K562 (cell line): ENCODE measurements around the gene USPL1. TPM values are rescaled to one million over a fixed set of nuclear protein-coding genes. Genes with fewer than 3 reads are reported as not detected.

Experiments used
- ATAC-seq: fragments of 200-7000 bp; cut with Tn5 transposase; 3 replicates; pipeline ENCODE4 v1.9.1; 2020; ENCODE audit warnings: moderate library complexity
- BruUV-seq: library from RNA; stranded (reverse); fragments of 400-500 nt; replicated peaks from 2 replicates; lab custom pipeline; 2021; lab: Mats Ljungman, UMichigan
- CTCF ChIA-PET: fragments of 300-600 bp; formaldehyde crosslinking; extraction: SDS; loops from one replicate; lab custom pipeline; 2021; ENCODE audit warnings: low intra/inter-chr PET ratio; lab: Yijun Ruan, JAX
- POLR2A ChIA-PET: fragments of 300-600, 350-650 bp; sonication (Branson Sonifier 250); formaldehyde crosslinking; extraction: SDS; loops from one replicate; lab custom pipeline; 2021; ENCODE audit warnings: antibody characterized with exemption, inconsistent platforms; lab: Yijun Ruan, JAX
- DNase-seq, 4 experiments: peaks; one replicate each; pipeline versions ENCODE4 v3.0.0 to v3.0.0-alpha.2; 2011 to 2018; ENCODE audit warnings: low spot score in 3 of 4, mixed read lengths in 3 of 4; ENCODE audit errors: extremely low read depth in 1 of 4
- FAIRE-seq: peaks from 2 replicates; lab custom pipeline; 2011; peaks lifted over from hg19 to GRCh38; lab: Jason Lieb, UNC
- H2AFZ ChIP-seq: 2 replicates; pipeline ENCODE4 v1.6.0; 2011; ENCODE audit warnings: low read depth, low read length, control low read depth, inconsistent platforms
- H3K27ac ChIP-seq: fragments of 200-600 bp; 3 replicates; pipeline ENCODE4 v1.8.0; 2011; ENCODE audit warnings: low read depth, mild to moderate bottlenecking, control low read depth, inconsistent platforms, low read length, moderate library complexity, mixed read lengths; ENCODE audit errors: extremely low read depth
- H3K27me3 ChIP-seq, 2 experiments: fragments of 300-600 bp in 1 of 2; 2 replicates in 1 of 2; 3 replicates in 1 of 2; pipeline versions ENCODE4 v1.6.0 to v1.8.0; 2011; ENCODE audit warnings: inconsistent platforms in 2 of 2, low read length in 2 of 2, mild to moderate bottlenecking in 1 of 2, mixed read lengths in 1 of 2, moderate library complexity in 1 of 2; ENCODE audit not compliant: control insufficient read depth in 2 of 2, insufficient read depth in 2 of 2
- H3K36me3 ChIP-seq: fragments of 300-600 bp; 3 replicates; pipeline ENCODE4 v1.8.0; 2011; ENCODE audit warnings: mild to moderate bottlenecking, low read length, inconsistent platforms; ENCODE audit not compliant: control insufficient read depth, insufficient read depth
- H3K4me1 ChIP-seq, 2 experiments: fragments of 200-600 bp in 1 of 2; replicated peaks in 1 of 2; 2 replicates in 1 of 2; 3 replicates in 1 of 2; pipeline versions ENCODE4 v1.5.1 to v1.8.0; 2011; ENCODE audit warnings: inconsistent platforms in 2 of 2, low read length in 2 of 2, mild to moderate bottlenecking in 1 of 2, mixed read lengths in 1 of 2, moderate library complexity in 1 of 2; ENCODE audit not compliant: control insufficient read depth in 2 of 2, insufficient read depth in 2 of 2
- H3K4me2 ChIP-seq: 2 replicates; pipeline ENCODE4 v1.6.1; 2011; ENCODE audit warnings: low read length, control low read depth, inconsistent platforms, mixed read lengths; ENCODE audit not compliant: insufficient read depth
- H3K4me3 ChIP-seq: fragments of 200-600 bp; sonication (generic), shearing (Covaris generic); 2 replicates; pipeline ENCODE4 v1.5.1; 2016; ENCODE audit warnings: control low read depth, inconsistent platforms
- H3K79me2 ChIP-seq: fragments of 200-600 bp; 3 replicates; pipeline ENCODE4 v1.8.0; 2011; ENCODE audit warnings: low read length, inconsistent platforms; ENCODE audit not compliant: control insufficient read depth, insufficient read depth
- H3K9ac ChIP-seq, 2 experiments: 2 replicates each; pipeline versions ENCODE4 v1.6.0 to v1.6.1; 2011; ENCODE audit warnings: low read depth in 2 of 2, low read length in 2 of 2, control low read depth in 1 of 2, inconsistent platforms in 1 of 2, mild to moderate bottlenecking in 1 of 2, mixed read lengths in 1 of 2; ENCODE audit not compliant: insufficient read depth in 1 of 2
- H3K9me1 ChIP-seq: one replicate; pipeline ENCODE4 v1.6.0; 2011; ENCODE audit warnings: inconsistent platforms, mild to moderate bottlenecking, low read length, moderate library complexity; ENCODE audit not compliant: control insufficient read depth, insufficient read depth
- H3K9me3 ChIP-seq: replicated peaks from 2 replicates; pipeline ENCODE4 v1.5.1; 2011; ENCODE audit warnings: low read depth, low read length, inconsistent platforms; ENCODE audit not compliant: control insufficient read depth, insufficient read depth
- H4K20me1 ChIP-seq: replicated peaks from 2 replicates; pipeline ENCODE4 v1.6.1; 2011; ENCODE audit warnings: low read length, inconsistent platforms, mixed read lengths; ENCODE audit not compliant: control insufficient read depth, insufficient read depth
- BACH1 ChIP-seq: fragments of 200-800 bp; sonication (Bioruptor generic); IDR thresholded peaks from 2 replicates; pipeline ENCODE4 v1.6.1; 2016; ENCODE audit warnings: missing genetic modification characterization, missing compliant biosample characterization
- BRF1 ChIP-seq: IDR thresholded peaks from 3 replicates; pipeline ENCODE4 v1.6.1; 2011; ENCODE audit warnings: borderline replicate concordance, mild to moderate bottlenecking; ENCODE audit not compliant: insufficient read length; ENCODE audit errors: extremely low read depth
- FOXK1 ChIP-seq: sonication (generic); formaldehyde crosslinking; IDR thresholded peaks from 2 replicates; pipeline ENCODE4 v1.8.0; 2022; ENCODE audit warnings: missing genetic modification reagents, mild to moderate bottlenecking, borderline replicate concordance
- FOXM1 ChIP-seq, 2 experiments: fragments of 450-650 bp in 1 of 2; sonication (generic) in 1 of 2; formaldehyde crosslinking in 1 of 2; IDR thresholded peaks; 2 replicates each; pipeline versions ENCODE4 v1.6.1 to v1.9.0; 2017 to 2022; ENCODE audit warnings: low read depth in 2 of 2, mild to moderate bottlenecking in 2 of 2, missing genetic modification reagents in 1 of 2, moderate library complexity in 1 of 2
- KLF16 ChIP-seq: IDR thresholded peaks from 2 replicates; pipeline ENCODE4 v1.6.1; 2016; ENCODE audit warnings: antibody characterized with exemption
- PRPF4 ChIP-seq: fragments of 200-400 bp; formaldehyde crosslinking; IDR thresholded peaks from one replicate; pipeline ENCODE4 v1.6.1; 2017; ENCODE audit warnings: low read length, low read depth, mild to moderate bottlenecking; ENCODE audit not compliant: insufficient read depth, poor library complexity, severe bottlenecking
- RBM34 ChIP-seq: fragments of 200-400 bp; formaldehyde crosslinking; IDR thresholded peaks from 2 replicates; pipeline ENCODE4 v1.6.1; 2018; ENCODE audit warnings: low read length, borderline replicate concordance; ENCODE audit not compliant: insufficient read depth
- XRCC5 ChIP-seq: fragments of 200-400 bp; formaldehyde crosslinking; IDR thresholded peaks from 2 replicates; pipeline ENCODE4 v1.6.1; 2017; ENCODE audit warnings: low read depth, mild to moderate bottlenecking, low read length
- ZKSCAN3 ChIP-seq: fragments of 250-450 bp; sonication (Bioruptor Pico); IDR thresholded peaks from 2 replicates; pipeline ENCODE4 v1.4.0; 2020
- WGBS: fragments of 100-300 bp; shearing (Covaris generic); methylation state at CpG from one replicate; pipeline ENCODE4 v1.1.6; 2016; ENCODE audit warnings: low coverage, mixed read lengths; ENCODE audit not compliant: insufficient coverage; ENCODE audit errors: missing lambda C conversion rate; 5-methylcytosine and 5-hydroxymethylcytosine counted together
- in situ Hi-C: fragments of 300-500 bp; cut with MboI; formaldehyde crosslinking; loops from 4 replicates; pipeline ENCODE4 v1.15.0; 2018; ENCODE audit warnings: inconsistent platforms, mixed read lengths
- intact Hi-C: fragments of 100-400 bp; cut with micrococcal nuclease; formaldehyde crosslinking; loops from 2 replicates; pipeline ENCODE4 v1.14.2; 2022
- polyA plus RNA-seq, 8 experiments: library from polyadenylated mRNA; depleted of rRNA in 4 of 8; stranded (reverse) in 5 of 8; unstranded in 3 of 8; fragments of >200 nt; fragmentation: Nextera tagmentation in 2 of 8; fragmentation: Illumina TruSeq in 1 of 8; extraction: Ambion mirVana in 2 of 8; extraction: Trizol in 1 of 8; gene quantifications; 2 replicates each; pipeline versions ENCODE4 v1.2.1 to v1.2.3, GENCODE V29; 2011 to 2014; ENCODE audit warnings: inconsistent platforms in 1 of 8, missing spikeins in 1 of 8
- total RNA-seq, 7 experiments: library from RNA; depleted of rRNA in 6 of 7; stranded (reverse); fragments of >200 nt in 6 of 7; fragmentation: Illumina TruSeq in 2 of 7; extraction: Trizol in 2 of 7; gene quantifications; 2 replicates each; pipeline versions ENCODE4 v1.2.1 to v1.2.3, GENCODE V29; 2011 to 2021; ENCODE audit warnings: low replicate concordance in 1 of 7
- TF ChIP-seq, protein P1 (sequence below): fragments of 450-650 bp; IDR thresholded peaks from 2 replicates; pipeline ENCODE4 v1.6.1; 2016; ENCODE audit warnings: antibody characterized with exemption
- TF ChIP-seq, protein P2 (sequence below): fragments of 450-650 bp; IDR thresholded peaks from 2 replicates; pipeline ENCODE4 v1.6.1; 2017; ENCODE audit warnings: antibody characterized with exemption, mild to moderate bottlenecking
- TF ChIP-seq, protein P3 (sequence below): sonication (generic); formaldehyde crosslinking; IDR thresholded peaks from 2 replicates; pipeline ENCODE4 v1.9.0; 2022; ENCODE audit warnings: mild to moderate bottlenecking, missing genetic modification reagents

USPL1 gene
- total and polyA plus RNA-seq, 9 of the 15 experiments (the other 6 are each of a cell fraction or from before 2014, with no cell fraction given), result 5.5 to 18.0 (median 12.0) TPM

DNA sequence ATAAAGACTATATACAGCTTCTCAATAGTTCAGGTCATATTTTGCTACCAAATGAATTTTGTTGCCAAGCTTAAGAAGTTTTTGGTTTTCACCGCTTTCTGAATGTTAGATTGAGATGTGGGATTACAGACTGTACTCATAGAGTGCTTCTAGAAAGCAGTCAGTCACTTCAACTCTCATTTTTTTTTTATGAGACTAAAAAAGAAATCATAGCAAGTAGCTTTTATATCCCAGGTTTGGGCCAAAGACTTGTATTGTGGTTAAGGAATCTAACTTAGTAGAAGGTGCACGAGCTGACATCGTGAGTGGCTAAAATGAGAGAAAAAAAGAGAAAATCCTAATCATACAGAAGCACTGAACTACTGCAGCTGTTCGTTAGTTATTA lies 2.2 kb upstream of the USPL1 start (continued):
- TF ChIP-seq, protein P1, sequence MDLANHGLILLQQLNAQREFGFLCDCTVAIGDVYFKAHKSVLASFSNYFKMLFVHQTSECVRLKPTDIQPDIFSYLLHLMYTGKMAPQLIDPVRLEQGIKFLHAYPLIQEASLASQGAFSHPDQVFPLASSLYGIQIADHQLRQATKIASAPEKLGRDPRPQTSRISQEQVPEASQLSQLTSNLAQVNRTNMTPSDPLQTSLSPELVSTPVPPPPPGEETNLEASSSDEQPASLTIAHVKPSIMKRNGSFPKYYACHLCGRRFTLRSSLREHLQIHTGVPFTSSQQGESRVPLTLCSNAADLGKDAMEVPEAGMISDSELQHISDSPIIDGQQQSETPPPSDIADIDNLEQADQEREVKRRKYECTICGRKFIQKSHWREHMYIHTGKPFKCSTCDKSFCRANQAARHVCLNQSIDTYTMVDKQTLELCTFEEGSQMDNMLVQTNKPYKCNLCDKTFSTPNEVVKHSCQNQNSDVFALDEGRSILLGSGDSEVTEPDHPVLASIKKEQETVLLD, result no peak

DNA sequence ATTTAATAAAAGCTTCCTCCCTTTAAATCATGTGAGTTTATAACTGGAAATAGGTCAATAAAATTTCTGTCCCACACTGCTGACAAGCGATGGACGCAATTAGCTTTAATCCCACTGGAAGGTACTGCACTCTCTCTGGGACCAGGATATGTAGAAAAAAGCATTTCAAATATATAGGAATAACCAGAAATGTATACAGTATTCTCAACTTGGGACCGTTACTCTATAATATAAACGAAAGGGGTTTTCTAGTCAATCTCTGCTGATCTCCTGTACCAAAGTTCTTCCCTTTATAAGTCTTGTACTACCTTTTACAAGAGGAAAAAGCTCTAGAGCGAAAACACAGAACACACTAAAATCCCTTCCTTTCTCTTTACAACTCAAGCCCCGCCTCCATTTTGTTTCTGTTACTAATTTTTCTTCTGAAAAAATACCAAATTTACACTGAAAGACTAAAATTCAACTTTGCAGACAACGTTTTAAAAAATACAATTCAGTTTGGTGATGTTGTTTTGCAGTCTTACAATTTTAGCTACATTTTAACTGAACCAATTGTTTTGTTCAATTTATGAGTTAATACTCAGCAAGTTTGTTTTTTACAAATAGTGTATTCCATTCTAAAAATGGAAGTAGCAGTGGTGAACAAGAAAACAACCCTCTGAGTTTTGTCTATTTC lies 1.7 kb upstream of the USPL1 start:
- H3K79me2 ChIP-seq, result peaks cover 67% of the 10 kb centered on the region
- DNase-seq (peak; percentile 7 to 34 (median 10)), ATAC-seq (no peak), FAIRE-seq (no peak)
- no TSS peak for BruUV-seq
- H3K9ac ChIP-seq, result peak overlapping the region in 1 of 2 experiments; percentile 94; a peak in 3 of 4 replicates
- H3K4me3 ChIP-seq, result peak overlapping the region; percentile 72
- peak overlapping the region; percentile 99; the same call in 2 of the 3 replicates for H3K27ac ChIP-seq
- H4K20me1 ChIP-seq, result no peaks in the 10 kb centered on the region; the same call in 1 of the 2 replicates
- intact Hi-C loops, result loop anchor here (5.0 kb wide), 1 partner anchor 56 kb away; no protein-coding TSS in a partner anchor
- in situ Hi-C loops, result no loop called here
- no peaks in the 10 kb centered on the region for H3K9me1 ChIP-seq
- ChIA-PET CTCF (no interaction called here), POLR2A (interaction anchor here (0.9 to 2.7 kb wide), 5 partner anchors 8 to 151 kb away, joined by 3 to 13 read pairs (median 4); partner anchors contain the start of gene HMGB1)
- peaks cover 1% of the 10 kb centered on the region; the same call in 1 of the 3 replicates for H3K36me3 ChIP-seq
- 0% methylated on average over 7 of the region's 7 CpGs for WGBS
- H2AFZ ChIP-seq, result peak overlapping the region; percentile 66
- H3K27me3 ChIP-seq, result no peaks in the 10 kb centered on the region
- H3K4me2 ChIP-seq, result peak overlapping the region; percentile 95
- no peaks in the 10 kb centered on the region for H3K9me3 ChIP-seq
- peaks cover 5 to 7% of the 10 kb centered on the region in 2 experiments; a peak in 2 of 5 replicates for H3K4me1 ChIP-seq
- no peak for TF ChIP-seq RBM34
- TF ChIP-seq BRF1, result no peak
- TF ChIP-seq BACH1 (tag), result no peak
- TF ChIP-seq XRCC5, result no peak
- no peak for TF ChIP-seq KLF16
- TF ChIP-seq ZKSCAN3 (CRISPR knock-in tag), result no peak
- no peak for TF ChIP-seq FOXM1 (IDR thresholded peaks at IDR 0.05; ENCODE audit: low read depth)
- no peak for TF ChIP-seq FOXM1 (CRISPR knock-in tag; IDR thresholded peaks at IDR 0.05; ENCODE audit: low read depth)
- TF ChIP-seq, protein P2, sequence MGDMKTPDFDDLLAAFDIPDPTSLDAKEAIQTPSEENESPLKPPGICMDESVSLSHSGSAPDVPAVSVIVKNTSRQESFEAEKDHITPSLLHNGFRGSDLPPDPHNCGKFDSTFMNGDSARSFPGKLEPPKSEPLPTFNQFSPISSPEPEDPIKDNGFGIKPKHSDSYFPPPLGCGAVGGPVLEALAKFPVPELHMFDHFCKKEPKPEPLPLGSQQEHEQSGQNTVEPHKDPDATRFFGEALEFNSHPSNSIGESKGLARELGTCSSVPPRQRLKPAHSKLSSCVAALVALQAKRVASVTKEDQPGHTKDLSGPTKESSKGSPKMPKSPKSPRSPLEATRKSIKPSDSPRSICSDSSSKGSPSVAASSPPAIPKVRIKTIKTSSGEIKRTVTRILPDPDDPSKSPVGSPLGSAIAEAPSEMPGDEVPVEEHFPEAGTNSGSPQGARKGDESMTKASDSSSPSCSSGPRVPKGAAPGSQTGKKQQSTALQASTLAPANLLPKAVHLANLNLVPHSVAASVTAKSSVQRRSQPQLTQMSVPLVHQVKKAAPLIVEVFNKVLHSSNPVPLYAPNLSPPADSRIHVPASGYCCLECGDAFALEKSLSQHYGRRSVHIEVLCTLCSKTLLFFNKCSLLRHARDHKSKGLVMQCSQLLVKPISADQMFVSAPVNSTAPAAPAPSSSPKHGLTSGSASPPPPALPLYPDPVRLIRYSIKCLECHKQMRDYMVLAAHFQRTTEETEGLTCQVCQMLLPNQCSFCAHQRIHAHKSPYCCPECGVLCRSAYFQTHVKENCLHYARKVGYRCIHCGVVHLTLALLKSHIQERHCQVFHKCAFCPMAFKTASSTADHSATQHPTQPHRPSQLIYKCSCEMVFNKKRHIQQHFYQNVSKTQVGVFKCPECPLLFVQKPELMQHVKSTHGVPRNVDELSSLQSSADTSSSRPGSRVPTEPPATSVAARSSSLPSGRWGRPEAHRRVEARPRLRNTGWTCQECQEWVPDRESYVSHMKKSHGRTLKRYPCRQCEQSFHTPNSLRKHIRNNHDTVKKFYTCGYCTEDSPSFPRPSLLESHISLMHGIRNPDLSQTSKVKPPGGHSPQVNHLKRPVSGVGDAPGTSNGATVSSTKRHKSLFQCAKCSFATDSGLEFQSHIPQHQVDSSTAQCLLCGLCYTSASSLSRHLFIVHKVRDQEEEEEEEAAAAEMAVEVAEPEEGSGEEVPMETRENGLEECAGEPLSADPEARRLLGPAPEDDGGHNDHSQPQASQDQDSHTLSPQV, result no peak
- TF ChIP-seq FOXK1, result no peak
- no peak for TF ChIP-seq PRPF4
- TF ChIP-seq, protein P3, sequence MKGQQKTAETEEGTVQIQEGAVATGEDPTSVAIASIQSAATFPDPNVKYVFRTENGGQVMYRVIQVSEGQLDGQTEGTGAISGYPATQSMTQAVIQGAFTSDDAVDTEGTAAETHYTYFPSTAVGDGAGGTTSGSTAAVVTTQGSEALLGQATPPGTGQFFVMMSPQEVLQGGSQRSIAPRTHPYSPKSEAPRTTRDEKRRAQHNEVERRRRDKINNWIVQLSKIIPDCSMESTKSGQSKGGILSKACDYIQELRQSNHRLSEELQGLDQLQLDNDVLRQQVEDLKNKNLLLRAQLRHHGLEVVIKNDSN (CRISPR knock-in tag), result no peak
